Ishikawa (cell line): ENCODE measurements around the gene ORMDL2.

Source experiments
- CEBPB ChIP-seq: IDR thresholded peaks from 2 replicates; pipeline ENCODE4 v1.6.1; 2012
- CREB1 ChIP-seq: IDR thresholded peaks from 2 replicates; pipeline ENCODE4 v1.6.1; 2012; ENCODE audit warnings: low read depth
- EGR1 ChIP-seq: IDR thresholded peaks from 2 replicates; pipeline ENCODE4 v1.6.1; 2012
- EP300 ChIP-seq: IDR thresholded peaks from 2 replicates; pipeline ENCODE4 v1.6.1; 2012; ENCODE audit warnings: borderline replicate concordance
- FOXM1 ChIP-seq: IDR thresholded peaks from 2 replicates; pipeline ENCODE4 v1.6.1; 2012; ENCODE audit warnings: low read depth, borderline replicate concordance
- NFIC ChIP-seq: IDR thresholded peaks from 2 replicates; pipeline ENCODE4 v1.6.1; 2012
- RAD21 ChIP-seq: IDR thresholded peaks from 2 replicates; pipeline ENCODE4 v1.6.1; 2012; ENCODE audit warnings: low read depth
- TAF1 ChIP-seq: IDR thresholded peaks from 2 replicates; pipeline ENCODE4 v1.6.1; 2012; ENCODE audit warnings: low read depth, mild to moderate bottlenecking
- TCF12 ChIP-seq: IDR thresholded peaks from 2 replicates; pipeline ENCODE4 v1.6.1; 2012; ENCODE audit warnings: low read depth
- TEAD4 ChIP-seq: IDR thresholded peaks from 2 replicates; pipeline ENCODE4 v1.6.1; 2012
- YY1 ChIP-seq: IDR thresholded peaks from 2 replicates; pipeline ENCODE4 v1.6.1; 2012; ENCODE audit warnings: low read depth
- ZBTB7A ChIP-seq: IDR thresholded peaks from 2 replicates; pipeline ENCODE4 v1.6.1; 2012; ENCODE audit warnings: low read depth
- TF ChIP-seq, protein P1 (sequence below): IDR thresholded peaks from 2 replicates; pipeline ENCODE4 v1.6.1; 2012; ENCODE audit warnings: low read depth, mild to moderate bottlenecking
- TF ChIP-seq, protein P2 (sequence below): IDR thresholded peaks from 2 replicates; pipeline ENCODE4 v1.6.1; 2012
- TF ChIP-seq, protein P3 (sequence below): IDR thresholded peaks from 2 replicates; pipeline ENCODE4 v1.6.1; 2012

The ORMDL2 gene

DNA sequence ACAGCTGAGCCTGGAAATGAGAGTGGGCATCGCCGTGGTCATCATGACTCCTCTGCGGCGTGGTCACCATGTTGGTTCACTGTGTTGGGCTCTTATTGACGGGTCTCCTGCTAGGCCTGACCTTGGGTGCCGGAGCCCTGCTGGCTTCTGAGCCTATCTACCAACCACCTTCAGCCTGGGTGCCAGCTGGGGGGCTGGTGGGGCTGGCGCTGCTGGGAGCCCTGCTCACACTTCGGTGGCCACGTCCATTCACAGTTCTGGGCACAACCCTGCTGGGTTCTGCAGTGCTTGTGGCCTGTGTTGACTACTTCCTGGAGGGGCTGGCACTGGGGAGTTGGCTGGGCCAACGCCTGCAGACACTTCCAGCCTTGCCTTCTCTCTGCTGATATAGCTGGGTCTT lies 15.2 kb downstream of the ORMDL2 start:
- no peak for TF ChIP-seq NFIC
- no peak for TF ChIP-seq CREB1
- TF ChIP-seq, protein P1, sequence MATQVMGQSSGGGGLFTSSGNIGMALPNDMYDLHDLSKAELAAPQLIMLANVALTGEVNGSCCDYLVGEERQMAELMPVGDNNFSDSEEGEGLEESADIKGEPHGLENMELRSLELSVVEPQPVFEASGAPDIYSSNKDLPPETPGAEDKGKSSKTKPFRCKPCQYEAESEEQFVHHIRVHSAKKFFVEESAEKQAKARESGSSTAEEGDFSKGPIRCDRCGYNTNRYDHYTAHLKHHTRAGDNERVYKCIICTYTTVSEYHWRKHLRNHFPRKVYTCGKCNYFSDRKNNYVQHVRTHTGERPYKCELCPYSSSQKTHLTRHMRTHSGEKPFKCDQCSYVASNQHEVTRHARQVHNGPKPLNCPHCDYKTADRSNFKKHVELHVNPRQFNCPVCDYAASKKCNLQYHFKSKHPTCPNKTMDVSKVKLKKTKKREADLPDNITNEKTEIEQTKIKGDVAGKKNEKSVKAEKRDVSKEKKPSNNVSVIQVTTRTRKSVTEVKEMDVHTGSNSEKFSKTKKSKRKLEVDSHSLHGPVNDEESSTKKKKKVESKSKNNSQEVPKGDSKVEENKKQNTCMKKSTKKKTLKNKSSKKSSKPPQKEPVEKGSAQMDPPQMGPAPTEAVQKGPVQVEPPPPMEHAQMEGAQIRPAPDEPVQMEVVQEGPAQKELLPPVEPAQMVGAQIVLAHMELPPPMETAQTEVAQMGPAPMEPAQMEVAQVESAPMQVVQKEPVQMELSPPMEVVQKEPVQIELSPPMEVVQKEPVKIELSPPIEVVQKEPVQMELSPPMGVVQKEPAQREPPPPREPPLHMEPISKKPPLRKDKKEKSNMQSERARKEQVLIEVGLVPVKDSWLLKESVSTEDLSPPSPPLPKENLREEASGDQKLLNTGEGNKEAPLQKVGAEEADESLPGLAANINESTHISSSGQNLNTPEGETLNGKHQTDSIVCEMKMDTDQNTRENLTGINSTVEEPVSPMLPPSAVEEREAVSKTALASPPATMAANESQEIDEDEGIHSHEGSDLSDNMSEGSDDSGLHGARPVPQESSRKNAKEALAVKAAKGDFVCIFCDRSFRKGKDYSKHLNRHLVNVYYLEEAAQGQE = no peak
- TF ChIP-seq ZBTB7A = no peak
- no peak for TF ChIP-seq YY1
- no peak for TF ChIP-seq EP300
- no peak for TF ChIP-seq TEAD4
- no peak for TF ChIP-seq TAF1
- TF ChIP-seq TCF12 = no peak
- TF ChIP-seq CEBPB = no peak
- TF ChIP-seq RAD21 = no peak
- TF ChIP-seq, protein P2, sequence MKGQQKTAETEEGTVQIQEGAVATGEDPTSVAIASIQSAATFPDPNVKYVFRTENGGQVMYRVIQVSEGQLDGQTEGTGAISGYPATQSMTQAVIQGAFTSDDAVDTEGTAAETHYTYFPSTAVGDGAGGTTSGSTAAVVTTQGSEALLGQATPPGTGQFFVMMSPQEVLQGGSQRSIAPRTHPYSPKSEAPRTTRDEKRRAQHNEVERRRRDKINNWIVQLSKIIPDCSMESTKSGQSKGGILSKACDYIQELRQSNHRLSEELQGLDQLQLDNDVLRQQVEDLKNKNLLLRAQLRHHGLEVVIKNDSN = no peak
- TF ChIP-seq EGR1 = no peak

DNA sequence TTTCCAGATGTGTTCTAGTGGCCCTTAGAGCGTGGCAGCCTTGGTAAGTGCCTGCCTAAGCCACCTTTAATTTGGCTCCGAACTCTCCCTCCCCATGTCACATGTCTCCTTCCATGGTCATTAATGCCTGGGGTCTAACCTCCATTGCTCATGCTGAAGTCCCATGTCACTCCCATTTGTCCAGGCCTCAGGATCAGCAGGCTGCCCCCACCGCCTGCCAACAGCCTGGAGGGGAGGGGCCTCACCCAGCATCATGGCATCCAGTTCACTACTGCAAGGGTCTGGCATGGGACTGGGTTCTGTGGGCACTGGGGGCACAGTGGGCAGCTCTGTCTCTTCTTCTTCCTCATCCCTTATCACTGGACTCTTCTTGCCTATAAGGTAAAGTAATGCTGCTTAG lies 20.5 kb downstream of the ORMDL2 start:
- TF ChIP-seq YY1 (no peak), EP300 (no peak), TEAD4 (no peak), CREB1 (no peak), EGR1 (no peak), RAD21 (no peak), FOXM1 (no peak), NFIC (no peak), ZBTB7A (no peak), TCF12 (no peak), CEBPB (no peak), TAF1 (no peak)
- TF ChIP-seq, protein P2 = no peak
- TF ChIP-seq, protein P3, sequence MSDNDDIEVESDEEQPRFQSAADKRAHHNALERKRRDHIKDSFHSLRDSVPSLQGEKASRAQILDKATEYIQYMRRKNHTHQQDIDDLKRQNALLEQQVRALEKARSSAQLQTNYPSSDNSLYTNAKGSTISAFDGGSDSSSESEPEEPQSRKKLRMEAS = no peak
- TF ChIP-seq, protein P1 = no peak

DNA sequence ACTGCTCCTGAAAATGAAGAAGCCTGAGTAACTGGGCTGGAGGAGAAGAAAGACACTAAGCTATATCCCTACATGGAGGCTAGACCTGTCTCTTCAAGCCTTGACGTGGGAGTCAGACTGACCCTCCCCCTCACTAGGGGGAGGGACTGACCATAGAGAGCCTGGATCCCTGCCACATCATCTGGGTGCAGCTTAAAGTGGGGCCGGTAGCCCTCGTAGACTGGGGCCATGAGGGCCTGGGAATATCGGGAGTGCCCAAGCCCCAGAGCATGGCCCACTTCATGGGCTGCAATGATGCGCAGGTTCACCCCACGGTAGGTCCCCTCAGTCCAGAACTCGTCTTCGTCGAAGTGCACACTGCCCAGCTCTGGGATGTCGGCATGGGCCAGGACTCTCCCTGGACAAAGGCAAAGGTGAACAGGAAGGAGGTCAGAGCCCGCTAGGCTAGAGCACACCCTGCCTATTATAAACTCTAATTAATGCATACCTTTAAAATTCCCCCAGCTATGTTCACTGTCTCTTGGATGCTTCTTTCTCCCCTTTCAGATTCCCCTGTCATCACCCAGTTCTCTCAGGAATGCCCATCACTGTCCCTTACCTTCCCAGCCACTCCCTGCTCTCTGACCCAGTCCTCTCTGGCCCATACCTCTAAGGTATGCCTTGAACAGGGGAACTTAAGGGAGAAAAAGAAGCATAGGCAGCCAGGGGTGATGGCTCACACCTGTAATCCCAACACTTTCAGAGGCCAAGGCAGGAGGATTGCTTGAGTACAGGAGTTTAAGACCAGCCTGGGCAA lies 21.7 kb downstream of the ORMDL2 start:
- TF ChIP-seq, protein P3 = no peak
- TF ChIP-seq, protein P2 = no peak
- TF ChIP-seq NFIC (no peak), EP300 (no peak), TCF12 (no peak), ZBTB7A (no peak), CEBPB (no peak), TAF1 (no peak), CREB1 (no peak), FOXM1 (no peak), YY1 (no peak)
- TF ChIP-seq, protein P1 = no peak
